ENCODE data around the gene HRAS. TPM values are rescaled to one million over a fixed set of nuclear protein-coding genes. Genes with fewer than 3 reads are reported as not detected.

Gene HRAS
- total RNA-seq, 1 experiment from 2014 or later = 128 TPM

DNA sequence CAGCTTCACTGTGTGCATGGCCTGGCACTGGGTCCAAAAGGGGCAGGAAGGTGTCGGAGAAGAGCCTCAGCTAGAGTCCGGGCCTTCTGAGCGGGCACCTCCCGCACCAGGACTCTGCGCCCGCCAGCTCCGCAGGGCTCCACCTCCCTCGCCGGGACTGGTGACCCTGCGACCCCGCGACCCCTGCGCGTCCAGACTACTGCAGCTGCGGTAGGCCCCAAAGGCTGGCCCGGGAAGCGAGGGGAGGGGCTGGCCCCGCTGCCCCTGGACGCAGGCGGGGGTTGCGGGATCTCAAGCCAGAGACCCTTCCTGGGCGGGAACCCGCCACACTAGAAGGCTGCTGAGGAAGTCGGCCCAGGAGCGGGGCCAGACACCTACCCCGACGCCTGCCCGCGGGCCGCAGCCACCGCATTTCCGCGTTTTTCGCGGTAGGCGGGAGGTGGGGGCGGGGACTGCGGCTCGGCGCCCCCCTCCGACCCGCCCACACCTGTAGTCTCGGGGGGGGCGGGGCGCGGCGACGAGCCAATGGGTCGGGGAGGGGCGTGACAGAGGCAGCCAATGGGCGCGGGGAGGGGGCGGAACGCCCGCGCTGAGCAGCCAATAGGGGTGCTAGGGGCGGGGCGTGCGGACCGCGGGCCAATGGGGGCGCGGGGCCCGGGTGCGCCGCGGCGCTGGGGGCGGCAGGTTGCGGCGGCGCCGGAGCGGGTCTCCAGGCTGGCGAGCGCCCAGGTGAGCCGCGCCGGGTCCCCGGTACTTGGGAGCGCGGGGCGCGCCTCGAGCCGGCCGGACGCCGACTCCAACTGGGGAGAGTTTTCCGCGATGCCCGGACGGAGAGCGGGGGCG lies 25.1 kb upstream of the HRAS start, which contains the start of the genes LMNTD2 and RASSF7:
TSS of gene LMNTD2 (minus strand) at position 434 of the 843 bp plus-strand sequence. CDS start at position 412, 22 bp downstream.
TSS of gene RASSF7 (plus strand) at position 666 of the 843 bp plus-strand sequence. CDS start 799 bp downstream, outside the sequence.
- POLR2A ChIA-PET (ENCODE audit: unreplicated experiment) = interaction anchor here (0.6 kb wide), 1 partner anchor 238 kb away, joined by 3 read pairs; no protein-coding TSS in a partner anchor
- peak; percentile 89 for DNase-seq
- intact Hi-C loops (cut with micrococcal nuclease) = loop anchor here (10.0 kb wide), 1 partner anchor 54 kb away; the partner anchor contains the start of gene IRF7

DNA sequence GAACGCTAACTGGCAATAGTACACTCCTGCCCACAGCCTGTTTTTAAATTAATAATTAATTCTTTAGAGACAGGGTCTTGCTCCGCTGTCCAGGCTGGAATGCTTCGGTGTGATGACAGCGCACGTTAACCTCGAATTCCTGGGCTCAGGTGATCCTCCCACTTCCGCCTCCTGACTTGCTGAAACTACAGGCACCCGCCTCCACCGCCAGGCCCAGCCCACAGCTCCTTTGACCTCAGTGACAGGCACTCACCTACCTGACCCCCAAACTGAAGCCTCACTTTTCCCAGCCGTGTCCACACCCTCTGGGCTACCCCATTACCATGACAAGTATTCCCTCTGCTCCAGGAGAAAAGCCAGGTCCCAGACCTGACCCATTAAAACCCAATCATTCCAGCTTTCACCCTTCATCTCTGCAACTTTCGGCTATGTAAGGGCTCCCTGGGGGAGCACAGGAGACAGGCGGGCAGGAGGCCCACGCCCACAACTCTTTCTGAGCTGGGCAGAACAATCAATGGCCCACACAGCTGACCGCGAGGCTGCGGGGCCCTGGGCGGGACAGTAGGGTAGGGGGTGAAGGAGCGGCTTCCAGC lies 24.4 kb upstream of the HRAS start:
- POLR2A ChIA-PET (ENCODE audit: unreplicated experiment) = interaction anchor here (0.6 kb wide), 1 partner anchor 239 kb away, joined by 3 read pairs; no protein-coding TSS in a partner anchor
- Histone ChIP-seq H4K20me1 (ENCODE audit: low read length) (no peaks in the 10 kb centered on the region), H3K4me3 (ENCODE audit: low read length) (peak overlapping the region; percentile 59), H3K4me2 (ENCODE audit: low read length) (peak overlapping the region; percentile 82), H3K27ac (ENCODE audit: low read length) (no peak overlapping the region), H3K27me3 (ENCODE audit: low read length) (peaks cover 6% of the 10 kb centered on the region; the same call in 1 of the 2 replicates), H3K9ac (ENCODE audit: low read length) (peak overlapping the region; percentile 50; the same call in 1 of the 2 replicates), H2AFZ (ENCODE audit: low read length) (peak overlapping the region; percentile 61; the same call in 1 of the 2 replicates), H3K9me3 (ENCODE audit: low read length) (no peaks in the 10 kb centered on the region), H3F3A (ENCODE audit: low read length, unreplicated experiment) (no peaks in the 10 kb centered on the region), H3K79me2 (ENCODE audit: low read length) (peaks cover 26% of the 10 kb centered on the region), H3K36me3 (ENCODE audit: low read depth, low read length) (no peaks in the 10 kb centered on the region), H3K4me1 (ENCODE audit: insufficient read depth, low read length) (peaks cover 24% of the 10 kb centered on the region), H3K9me2 (replicated peaks; ENCODE audit: low read length) (no peaks in the 10 kb centered on the region)
- CTCF ChIA-PET = no interaction called here
- DNase-seq (no peak), ATAC-seq (no peak)
- no TSS peak for BruUV-seq (replicated peaks)
- intact Hi-C loops (cut with micrococcal nuclease) = loop anchor here (10.0 kb wide), 1 partner anchor 55 kb away; the partner anchor contains the start of gene IRF7
- TF ChIP-seq, protein P1, sequence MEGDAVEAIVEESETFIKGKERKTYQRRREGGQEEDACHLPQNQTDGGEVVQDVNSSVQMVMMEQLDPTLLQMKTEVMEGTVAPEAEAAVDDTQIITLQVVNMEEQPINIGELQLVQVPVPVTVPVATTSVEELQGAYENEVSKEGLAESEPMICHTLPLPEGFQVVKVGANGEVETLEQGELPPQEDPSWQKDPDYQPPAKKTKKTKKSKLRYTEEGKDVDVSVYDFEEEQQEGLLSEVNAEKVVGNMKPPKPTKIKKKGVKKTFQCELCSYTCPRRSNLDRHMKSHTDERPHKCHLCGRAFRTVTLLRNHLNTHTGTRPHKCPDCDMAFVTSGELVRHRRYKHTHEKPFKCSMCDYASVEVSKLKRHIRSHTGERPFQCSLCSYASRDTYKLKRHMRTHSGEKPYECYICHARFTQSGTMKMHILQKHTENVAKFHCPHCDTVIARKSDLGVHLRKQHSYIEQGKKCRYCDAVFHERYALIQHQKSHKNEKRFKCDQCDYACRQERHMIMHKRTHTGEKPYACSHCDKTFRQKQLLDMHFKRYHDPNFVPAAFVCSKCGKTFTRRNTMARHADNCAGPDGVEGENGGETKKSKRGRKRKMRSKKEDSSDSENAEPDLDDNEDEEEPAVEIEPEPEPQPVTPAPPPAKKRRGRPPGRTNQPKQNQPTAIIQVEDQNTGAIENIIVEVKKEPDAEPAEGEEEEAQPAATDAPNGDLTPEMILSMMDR (conservative IDR thresholded peaks at IDR 0.05; ENCODE audit: low read depth, low read length) = no peak
- TF ChIP-seq EZH2 (IDR thresholded peaks at IDR 0.05; ENCODE audit: low read length, unreplicated experiment) (no peak), EZH2phosphoT487 (IDR thresholded peaks at IDR 0.05; ENCODE audit: borderline replicate concordance, low read length) (no peak)

More for the DNA sequence above, 25.1 kb upstream of the HRAS start, which contains the start of the genes LMNTD2 and RASSF7:
- H3K79me2 ChIP-seq (ENCODE audit: low read length) = peaks cover 26% of the 10 kb centered on the region
- no peaks in the 10 kb centered on the region for H4K20me1 ChIP-seq (ENCODE audit: low read length)
- H2AFZ ChIP-seq (ENCODE audit: low read length) = peak within 1 kb of the TSS; percentile 72
- no peaks in the 10 kb centered on the region for H3F3A ChIP-seq (ENCODE audit: low read length, unreplicated experiment)
- CTCF ChIA-PET = interaction anchor here (1.0 kb wide), 1 partner anchor 167 kb away, joined by 3 read pairs; no protein-coding TSS in a partner anchor
- no peaks in the 10 kb centered on the region for H3K9me2 ChIP-seq (replicated peaks; ENCODE audit: low read length)
- peaks cover 24% of the 10 kb centered on the region for H3K4me1 ChIP-seq (ENCODE audit: insufficient read depth, low read length)
- no peaks in the 10 kb centered on the region for H3K36me3 ChIP-seq (ENCODE audit: low read depth, low read length)
- H3K27me3 ChIP-seq (ENCODE audit: low read length) = peaks cover 2% of the 10 kb centered on the region; the same call in 1 of the 2 replicates
- peak within 1 kb of the TSS; percentile 89 for H3K4me3 ChIP-seq (ENCODE audit: low read length)
- ATAC-seq = peak; percentile 71
- no peaks in the 10 kb centered on the region for H3K9me3 ChIP-seq (ENCODE audit: low read length)
- peak within 1 kb of the TSS; percentile 45 for H3K27ac ChIP-seq (ENCODE audit: low read length)
- TF ChIP-seq, protein P1 (conservative IDR thresholded peaks at IDR 0.05; ENCODE audit: low read depth, low read length) = no peak
- TF ChIP-seq EZH2phosphoT487 (IDR thresholded peaks at IDR 0.05; ENCODE audit: borderline replicate concordance, low read length) = no peak
- no peak for TF ChIP-seq EZH2 (IDR thresholded peaks at IDR 0.05; ENCODE audit: low read length, unreplicated experiment)
- BruUV-seq (replicated peaks) = TSS peak; percentile 38
- peak within 1 kb of the TSS; percentile 99 for H3K4me2 ChIP-seq (ENCODE audit: low read length)
- peak within 1 kb of the TSS; percentile 81 for H3K9ac ChIP-seq (ENCODE audit: low read length)
